H9 (cell line): ENCODE measurements around the gene SYK. TPM values are rescaled to one million over a fixed set of nuclear protein-coding genes. Genes with fewer than 3 reads are reported as not detected.

Source experiments
- DNase-seq: peaks from one replicate; pipeline ENCODE4 v3.0.0-alpha.2; 2017
- H2AFZ ChIP-seq: one replicate; pipeline ENCODE4 v1.6.1; 2013; ENCODE audit warnings: mild to moderate bottlenecking, low read length, control low read depth, moderate library complexity
- H2AK5ac ChIP-seq: 2 replicates; pipeline ENCODE4 v1.6.1; 2013; ENCODE audit warnings: low read length, control low read depth, mixed read lengths; ENCODE audit not compliant: insufficient read length
- H2BK120ac ChIP-seq: one replicate; pipeline ENCODE4 v1.6.1; 2013; ENCODE audit warnings: low read depth, mild to moderate bottlenecking, low read length, control low read depth, inconsistent platforms; ENCODE audit not compliant: poor library complexity, severe bottlenecking
- H2BK12ac ChIP-seq: 2 replicates; pipeline ENCODE4 v1.6.1; 2013; ENCODE audit warnings: low read length, control low read depth, mixed read lengths, low read depth; ENCODE audit not compliant: insufficient read length
- H2BK15ac ChIP-seq: 2 replicates; pipeline ENCODE4 v1.6.1; 2013; ENCODE audit warnings: low read depth, low read length, control low read depth
- H2BK20ac ChIP-seq: one replicate; pipeline ENCODE4 v1.6.1; 2013; ENCODE audit warnings: low read depth, mild to moderate bottlenecking, low read length, control low read depth, inconsistent platforms; ENCODE audit not compliant: poor library complexity, severe bottlenecking
- H2BK5ac ChIP-seq: 2 replicates; pipeline ENCODE4 v1.6.1; 2013; ENCODE audit warnings: low read length, control low read depth, mixed read lengths; ENCODE audit not compliant: insufficient read length
- H3K14ac ChIP-seq: 2 replicates; pipeline ENCODE4 v1.6.1; 2013; ENCODE audit warnings: low read length, control low read depth; ENCODE audit not compliant: insufficient read depth
- H3K18ac ChIP-seq: 2 replicates; pipeline ENCODE4 v1.6.1; 2013; ENCODE audit warnings: low read depth, mild to moderate bottlenecking, mixed read lengths, low read length, control low read depth; ENCODE audit not compliant: insufficient read length
- H3K23ac ChIP-seq: 2 replicates; pipeline ENCODE4 v1.6.1; 2013; ENCODE audit warnings: low read length, control low read depth, mixed read lengths, low read depth; ENCODE audit not compliant: insufficient read length
- H3K23me2 ChIP-seq: 2 replicates; pipeline ENCODE4 v1.6.1; 2013; ENCODE audit warnings: low read depth, mild to moderate bottlenecking, mixed read lengths, low read length, control low read depth; ENCODE audit not compliant: insufficient read length, poor library complexity, severe bottlenecking
- H3K27ac ChIP-seq: 2 replicates; pipeline ENCODE4 v1.5.1; 2013; ENCODE audit warnings: low read length, control low read depth, mixed read lengths, low read depth; ENCODE audit not compliant: insufficient read length
- H3K27me3 ChIP-seq: 2 replicates; pipeline ENCODE4 v1.6.1; 2013; ENCODE audit warnings: low read length, control low read depth, inconsistent platforms; ENCODE audit not compliant: insufficient read depth
- H3K4ac ChIP-seq: 2 replicates; pipeline ENCODE4 v1.6.1; 2013; ENCODE audit warnings: low read depth, mild to moderate bottlenecking, control low read depth, inconsistent platforms, low read length, moderate library complexity
- H3K4me1 ChIP-seq: 2 replicates; pipeline ENCODE4 v1.6.1; 2013; ENCODE audit warnings: low read length, control low read depth, inconsistent platforms; ENCODE audit not compliant: insufficient read depth
- H3K4me2 ChIP-seq: 2 replicates; pipeline ENCODE4 v1.6.1; 2013; ENCODE audit warnings: low read length, control low read depth, mixed read lengths; ENCODE audit not compliant: insufficient read length, insufficient read depth
- H3K56ac ChIP-seq: 2 replicates; pipeline ENCODE4 v1.6.1; 2013; ENCODE audit warnings: low read depth, mild to moderate bottlenecking, mixed read lengths, low read length, control low read depth; ENCODE audit not compliant: insufficient read length
- H3K79me1 ChIP-seq: 2 replicates; pipeline ENCODE4 v1.6.1; 2013; ENCODE audit warnings: low read depth, mild to moderate bottlenecking, moderate library complexity, low read length, control low read depth, inconsistent platforms; ENCODE audit not compliant: insufficient read depth, poor library complexity, severe bottlenecking
- H3K79me2 ChIP-seq: 2 replicates; pipeline ENCODE4 v1.6.1; 2013; ENCODE audit warnings: low read length, control low read depth, inconsistent platforms; ENCODE audit not compliant: insufficient read depth
- H3K9ac ChIP-seq: 2 replicates; pipeline ENCODE4 v1.6.1; 2013; ENCODE audit warnings: low read length, control low read depth, mixed read lengths; ENCODE audit not compliant: insufficient read length; ENCODE audit errors: extremely low read depth
- H3K9me3 ChIP-seq: one replicate; pipeline ENCODE4 v1.6.1; 2013; ENCODE audit warnings: low read depth, low read length, inconsistent platforms; ENCODE audit not compliant: control insufficient read depth
- H3T11ph ChIP-seq: one replicate; pipeline ENCODE4 v1.6.1; 2013; ENCODE audit warnings: mild to moderate bottlenecking, low read length, control low read depth, inconsistent platforms
- H4K20me1 ChIP-seq: one replicate; pipeline ENCODE4 v1.6.1; 2013; ENCODE audit not compliant: control insufficient read depth, insufficient read length, insufficient read depth
- H4K5ac ChIP-seq: 2 replicates; pipeline ENCODE4 v1.6.1; 2013; ENCODE audit warnings: low read depth, mild to moderate bottlenecking, mixed read lengths, low read length, control low read depth; ENCODE audit not compliant: insufficient read length
- H4K8ac ChIP-seq: replicated peaks from 2 replicates; pipeline ENCODE4 v1.6.1; 2013; ENCODE audit warnings: low read length, control low read depth, mixed read lengths, low read depth; ENCODE audit not compliant: insufficient read length
- H4K91ac ChIP-seq: 2 replicates; pipeline ENCODE4 v1.6.1; 2013; ENCODE audit warnings: low read depth, mild to moderate bottlenecking, moderate library complexity, mixed read lengths, low read length, control low read depth; ENCODE audit not compliant: insufficient read length
- H3K27ac Mint-ChIP-seq, 3 experiments: 2 replicates in 2 of 3; 3 replicates in 1 of 3; pipeline ENCODE4 v1.8.0; 2020 to 2021; ENCODE audit warnings: mixed read lengths in 3 of 3, mild to moderate bottlenecking in 1 of 3, moderate library complexity in 1 of 3
- H3K27me3 Mint-ChIP-seq: 2 replicates; pipeline ENCODE4 v1.8.0; 2021; ENCODE audit warnings: low read depth, mild to moderate bottlenecking, moderate library complexity, mixed read lengths
- H3K36me3 Mint-ChIP-seq, 3 experiments: 2 replicates in 2 of 3; 3 replicates in 1 of 3; pipeline ENCODE4 v1.8.0; 2020 to 2021; ENCODE audit warnings: low read depth in 3 of 3, mixed read lengths in 3 of 3; ENCODE audit not compliant: insufficient read depth in 1 of 3
- H3K4me1 Mint-ChIP-seq, 2 experiments: 2 replicates each; pipeline ENCODE4 v1.8.0; 2020; ENCODE audit warnings: mixed read lengths in 2 of 2
- H3K4me3 Mint-ChIP-seq, 2 experiments: 2 replicates in 1 of 2; 3 replicates in 1 of 2; pipeline ENCODE4 v1.8.0; 2020 to 2021; ENCODE audit warnings: mild to moderate bottlenecking in 2 of 2, mixed read lengths in 2 of 2, moderate library complexity in 1 of 2
- H3K9me3 Mint-ChIP-seq, 2 experiments: 2 replicates in 1 of 2; 3 replicates in 1 of 2; pipeline ENCODE4 v1.8.0; 2020; ENCODE audit warnings: mild to moderate bottlenecking in 2 of 2, mixed read lengths in 2 of 2, moderate library complexity in 1 of 2
- CTCF ChIP-seq: fragments of 200-600 bp; sonication (generic); conservative IDR thresholded peaks from 3 replicates; pipeline ENCODE4 v1.8.0; 2021; ENCODE audit warnings: antibody characterized with exemption, mild to moderate bottlenecking
- WGBS: extraction: QIAGEN DNeasy Blood & Tissue Kit; methylation state at CpG from one replicate; pipeline ENCODE4 v1.1.7; 2013; ENCODE audit warnings: missing lambda C conversion rate, low lambda C conversion rate, mixed read lengths; ENCODE audit not compliant: insufficient read length; ENCODE audit errors: extremely low coverage; 5-methylcytosine and 5-hydroxymethylcytosine counted together
- total RNA-seq: library from RNA; stranded (reverse); gene quantifications from 2 replicates; pipeline ENCODE4 v1.2.1, GENCODE V29; 2021

The SYK gene
- total RNA-seq, 1 experiment from 2014 or later = 7.9 TPM

- no peaks in the 10 kb centered on the region for H3K27me3 ChIP-seq
- Mint-ChIP-seq H3K36me3 (peaks cover 4 to 28% (median 17%) of the 10 kb centered on the region in 3 experiments; a peak in 5 of 7 replicates), H3K27ac (no peak overlapping the region), H3K9me3 (peaks cover 19 to 21% of the 10 kb centered on the region in 2 experiments), H3K4me3 (no peak overlapping the region), H3K4me1 (peaks cover 8 to 14% of the 10 kb centered on the region in 2 experiments), H3K27me3 (no peaks in the 10 kb centered on the region; the same call in 1 of the 2 replicates)
- no peaks in the 10 kb centered on the region for H3K9me3 ChIP-seq
- H2BK120ac ChIP-seq = no peak overlapping the region
- no peak overlapping the region for H3K9ac ChIP-seq
- no peak overlapping the region for H3K27ac ChIP-seq
- H3K79me2 ChIP-seq = no peaks in the 10 kb centered on the region
- H3K18ac ChIP-seq = no peak overlapping the region
- no peak overlapping the region for H3K4ac ChIP-seq
- no peak overlapping the region for H3T11ph ChIP-seq
- H2AK5ac ChIP-seq = no peak overlapping the region
- DNase-seq = peak; percentile 4
- H4K8ac ChIP-seq = no peak overlapping the region
- H4K5ac ChIP-seq = no peak overlapping the region
- no peaks in the 10 kb centered on the region for H3K79me1 ChIP-seq
- H4K91ac ChIP-seq = no peak overlapping the region
- no peak overlapping the region for H3K14ac ChIP-seq
- H2BK5ac ChIP-seq = no peak overlapping the region
- no peak overlapping the region for H3K23ac ChIP-seq
- H2BK12ac ChIP-seq = no peak overlapping the region
- no CpG with 5 or more reads among the region's 5 CpGs for WGBS
- H2AFZ ChIP-seq = no peak overlapping the region
- no peak overlapping the region for H3K56ac ChIP-seq
- no peak overlapping the region for H2BK15ac ChIP-seq
- no peaks in the 10 kb centered on the region for H3K4me1 ChIP-seq
- H2BK20ac ChIP-seq = no peak overlapping the region
- no peaks in the 10 kb centered on the region for H3K23me2 ChIP-seq
- no peak overlapping the region for H3K4me2 ChIP-seq
- no peak for TF ChIP-seq CTCF
- H4K20me1 ChIP-seq = no peaks in the 10 kb centered on the region
Observed at GRCh38 chr9:90826326-90827020, 24.9 kb downstream of the SYK start.
